Activated naive CD4-positive, alpha-beta T cell treated with anti-CD3 and anti-CD28 coated beads, Interleukin-2, amount 50 U/mL, for 72 hours (primary cell): ENCODE results near the gene PLEKHA8. TPM values are rescaled to one million over a fixed set of nuclear protein-coding genes. Genes with fewer than 3 reads are reported as not detected.

Experiments
- ATAC-seq, 2 donors: fragments of 150-1000 bp; cut with Tn5 transposase; 2 replicates each; pipeline ENCODE4 v1.10.0; 2021; ENCODE audit warnings: mild to moderate bottlenecking in 2 of 2, moderate library complexity in 2 of 2
- DNase-seq, 2 donors: peaks; one replicate each; pipeline ENCODE4 v3.0.0; 2021 to 2022; ENCODE audit warnings: low spot score in 2 of 2
- H3K27ac Mint-ChIP-seq, 2 donors: one replicate each; pipeline ENCODE4 v1.8.0; 2022; ENCODE audit warnings: mild to moderate bottlenecking in 2 of 2, mixed read lengths in 2 of 2
- H3K36me3 Mint-ChIP-seq, 2 donors: one replicate each; pipeline ENCODE4 v1.8.0; 2022; ENCODE audit warnings: mixed read lengths in 2 of 2
- H3K9me3 Mint-ChIP-seq, 2 donors: one replicate each; pipeline ENCODE4 v1.8.0; 2022; ENCODE audit warnings: mixed read lengths in 2 of 2
- total RNA-seq, 2 donors: library from RNA; stranded (reverse); gene quantifications; one replicate each; pipeline ENCODE4 v1.2.3, GENCODE V29; 2022

PLEKHA8 gene
- total RNA-seq, 2 donors from 2014 or later = 10.2 to 20.1 TPM

DNA sequence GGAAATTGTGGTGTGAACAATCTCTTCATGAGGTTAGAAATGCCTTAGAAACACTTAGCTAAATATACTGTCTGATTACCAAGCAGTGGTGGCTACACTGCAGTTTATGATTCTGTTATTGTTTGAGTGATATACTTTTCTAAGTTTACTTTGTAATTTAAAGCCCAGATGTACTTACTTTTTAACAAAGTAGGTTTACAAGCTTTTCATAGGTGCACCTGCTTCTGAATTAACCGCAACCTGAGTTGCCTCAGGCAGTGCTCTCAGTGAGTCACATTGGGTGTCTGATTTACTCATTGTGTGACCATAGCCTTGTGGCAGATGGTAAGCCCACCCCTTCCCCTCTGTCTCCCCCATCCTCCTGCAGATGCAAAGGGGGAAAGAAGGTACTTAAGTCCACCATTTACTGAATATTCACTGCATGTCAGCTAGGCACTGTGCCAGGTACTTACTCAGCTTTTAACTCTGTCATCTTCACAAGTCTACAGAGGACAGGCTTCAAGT lies 115.6 kb downstream of the PLEKHA8 start:
- Mint-ChIP-seq H3K36me3 (no peaks in the 10 kb centered on the region), H3K9me3 (no peaks in the 10 kb centered on the region), H3K27ac (no peak overlapping the region)
- peak; percentile 57 to 84 for ATAC-seq
- DNase-seq = no peak

DNA sequence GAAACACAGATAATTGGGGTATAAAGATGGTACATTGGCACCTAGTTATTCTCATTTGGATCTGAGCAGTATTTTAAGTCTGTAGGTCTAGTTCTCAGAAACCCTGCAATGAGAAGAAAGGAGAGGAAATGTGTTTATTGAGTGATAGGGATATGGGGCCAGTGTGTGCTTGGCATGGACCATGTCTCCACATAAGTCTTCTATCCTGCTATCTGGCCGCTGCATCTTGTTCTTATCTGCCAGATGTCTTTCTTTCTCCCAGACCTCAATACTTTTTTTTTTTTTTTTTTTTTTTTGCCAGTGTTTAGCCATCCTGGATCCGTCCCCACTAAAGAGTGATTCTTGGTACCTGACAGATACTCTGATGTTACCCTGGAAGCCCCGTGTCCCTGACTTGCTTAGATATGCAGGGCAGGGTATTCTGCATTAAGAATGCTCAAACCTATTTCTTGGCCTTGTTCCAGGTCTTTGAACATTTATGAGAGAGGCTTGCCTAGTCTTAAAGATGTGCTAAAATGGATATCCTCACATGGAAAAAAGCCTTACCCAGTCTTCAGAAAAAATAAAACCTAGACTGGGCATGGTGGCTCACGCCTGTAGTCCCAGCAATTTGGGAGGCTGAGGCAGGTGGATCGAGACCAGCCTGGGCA lies 116.6 kb downstream of the PLEKHA8 start:
- ATAC-seq (no peak), DNase-seq (no peak)
- no peak overlapping the region for H3K27ac Mint-ChIP-seq
- H3K36me3 Mint-ChIP-seq = peaks cover 0 to under 1% of the 10 kb centered on the region in 2 donors
- H3K9me3 Mint-ChIP-seq = no peaks in the 10 kb centered on the region

GRCh38 chr7:30145426-30145970 lies 117.3 kb downstream of the PLEKHA8 start:
- no peak for DNase-seq
- Mint-ChIP-seq H3K36me3 (peaks cover 0 to 8% of the 10 kb centered on the region in 2 donors), H3K27ac (no peak overlapping the region), H3K9me3 (no peaks in the 10 kb centered on the region)
- ATAC-seq = no peak

- H3K27ac Mint-ChIP-seq = no peak overlapping the region
- ATAC-seq = peak in 1 of 2 donors; percentile 35
- H3K9me3 Mint-ChIP-seq = no peaks in the 10 kb centered on the region
- H3K36me3 Mint-ChIP-seq = peaks cover 0 to 8% of the 10 kb centered on the region in 2 donors
- no peak for DNase-seq
Measured at GRCh38 chr7:30146127-30146612, 118.0 kb downstream of the PLEKHA8 start.

GRCh38 chr7:30147223-30147622 lies 119.0 kb downstream of the PLEKHA8 start:
- Mint-ChIP-seq H3K36me3 (peaks cover 0 to 8% of the 10 kb centered on the region in 2 donors), H3K27ac (no peak overlapping the region), H3K9me3 (no peaks in the 10 kb centered on the region)
- ATAC-seq (no peak), DNase-seq (no peak)

DNA sequence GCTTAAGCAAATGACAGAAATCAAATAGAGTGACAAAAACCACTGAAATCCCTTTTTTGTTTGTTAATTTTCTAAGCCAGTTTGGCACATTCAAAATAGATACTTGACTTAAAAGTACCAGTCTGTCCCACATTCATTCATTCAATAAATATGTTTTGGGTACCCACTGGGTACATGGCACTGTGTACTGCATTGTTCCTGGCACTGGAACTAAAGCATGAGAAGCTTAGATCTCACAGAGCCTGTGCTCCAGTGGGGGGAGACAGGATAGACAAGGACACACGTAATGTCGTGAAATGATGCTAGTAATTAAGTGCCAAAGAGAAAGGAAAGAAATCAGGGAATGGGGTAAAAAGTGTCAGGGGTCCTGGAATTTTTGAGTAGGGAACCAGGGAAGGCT lies 119.6 kb downstream of the PLEKHA8 start:
- ATAC-seq = no peak
- peaks cover 0 to 8% of the 10 kb centered on the region in 2 donors for H3K36me3 Mint-ChIP-seq

GRCh38 chr7:30148426-30148825 lies 120.2 kb downstream of the PLEKHA8 start:
- peaks cover 0 to 8% of the 10 kb centered on the region in 2 donors for H3K36me3 Mint-ChIP-seq
- H3K9me3 Mint-ChIP-seq = no peaks in the 10 kb centered on the region
- ATAC-seq (peak in 1 of 2 donors; percentile 28), DNase-seq (no peak)
- H3K27ac Mint-ChIP-seq = peak overlapping the region in 1 of 2 donors; percentile 39

More for the DNA sequence above, 119.6 kb downstream of the PLEKHA8 start:
- no peak for DNase-seq
- Mint-ChIP-seq H3K27ac (no peak overlapping the region), H3K9me3 (no peaks in the 10 kb centered on the region)

DNA sequence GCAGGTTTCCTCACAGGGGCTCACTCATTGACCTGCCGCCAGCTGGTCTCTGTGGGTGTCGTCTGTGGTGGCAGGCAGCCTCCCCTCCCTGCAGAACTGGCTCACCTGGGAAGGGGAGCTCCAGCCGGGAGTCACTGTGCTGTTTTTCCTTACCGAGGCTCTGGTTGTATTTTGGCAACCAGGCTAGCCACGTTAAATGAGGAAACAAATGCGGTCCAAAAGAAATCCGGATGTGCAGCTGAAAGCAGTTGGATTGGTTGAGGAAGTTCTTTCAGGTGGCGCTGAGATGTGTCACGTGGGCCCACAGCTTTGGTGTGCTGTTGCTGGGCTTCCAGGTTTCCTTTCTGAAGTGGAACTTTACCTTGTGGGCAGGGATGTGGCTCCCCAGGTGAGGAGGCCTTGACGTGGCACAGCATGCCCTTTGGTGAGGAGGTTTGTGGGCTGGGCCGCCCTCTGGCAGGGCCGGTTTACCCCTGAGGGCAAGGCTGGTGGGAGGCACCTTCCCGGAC lies 120.8 kb downstream of the PLEKHA8 start:
- ATAC-seq (peak; percentile 63 to 77), DNase-seq (peak in 1 of 2 donors; percentile 66)
- Mint-ChIP-seq H3K9me3 (no peaks in the 10 kb centered on the region), H3K27ac (peak overlapping the region in 1 of 2 donors; percentile 6), H3K36me3 (peaks cover 0 to 8% of the 10 kb centered on the region in 2 donors)

- H3K36me3 Mint-ChIP-seq = peaks cover 0 to 8% of the 10 kb centered on the region in 2 donors
- H3K27ac Mint-ChIP-seq = peak overlapping the region in 1 of 2 donors; percentile 25
- ATAC-seq (no peak), DNase-seq (no peak)
- no peaks in the 10 kb centered on the region for H3K9me3 Mint-ChIP-seq
Measured at GRCh38 chr7:30149640-30150272, 121.5 kb downstream of the PLEKHA8 start.

DNA sequence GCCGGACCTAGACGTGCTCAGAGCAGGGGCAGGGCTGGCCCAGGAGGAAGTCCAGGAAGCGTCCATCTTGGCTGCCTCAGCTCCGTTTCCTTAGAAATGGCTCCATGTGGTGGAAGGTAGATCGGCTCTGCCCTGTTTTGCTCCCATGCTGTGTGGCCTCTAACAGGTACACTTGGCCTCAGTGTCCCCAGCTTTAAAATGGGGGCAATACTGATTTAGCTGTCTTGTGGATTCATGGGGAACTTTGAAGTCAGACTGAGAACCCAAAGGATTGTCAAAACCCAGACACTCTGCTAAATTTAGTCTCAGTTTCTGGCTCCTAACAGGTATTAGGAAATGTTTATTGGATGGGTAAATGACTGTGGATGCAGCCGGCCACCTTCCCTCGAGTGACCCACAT lies 122.5 kb downstream of the PLEKHA8 start:
- DNase-seq (no peak), ATAC-seq (no peak)
- H3K36me3 Mint-ChIP-seq = peaks cover 0 to 8% of the 10 kb centered on the region in 2 donors
- no peaks in the 10 kb centered on the region for H3K9me3 Mint-ChIP-seq
- no peak overlapping the region for H3K27ac Mint-ChIP-seq

- DNase-seq (no peak), ATAC-seq (no peak)
- H3K9me3 Mint-ChIP-seq = no peaks in the 10 kb centered on the region
- H3K36me3 Mint-ChIP-seq = peaks cover 0 to 8% of the 10 kb centered on the region in 2 donors
- H3K27ac Mint-ChIP-seq = no peak overlapping the region
Measured at GRCh38 chr7:30154111-30154587, 125.9 kb downstream of the PLEKHA8 start.

DNA sequence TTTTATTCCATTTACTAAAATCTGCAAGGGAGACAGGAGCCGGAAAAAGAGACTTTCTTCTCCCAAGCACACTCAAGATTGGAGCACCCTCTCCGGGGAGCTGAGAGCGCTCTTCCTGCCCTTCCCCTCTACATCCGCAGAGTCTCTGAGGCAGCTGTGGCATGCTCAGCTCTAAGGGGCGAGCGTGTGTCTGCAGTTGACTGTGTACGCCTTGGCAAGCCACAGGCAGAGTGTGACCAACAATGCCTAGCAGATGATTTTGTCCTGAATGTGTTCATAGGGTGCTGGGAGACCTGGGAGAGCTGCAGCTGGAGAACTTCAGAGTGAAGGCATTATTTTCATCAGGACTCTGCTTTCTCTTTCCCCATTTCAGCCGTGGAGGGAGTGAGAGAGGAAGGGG lies 127.3 kb downstream of the PLEKHA8 start:
- H3K27ac Mint-ChIP-seq = no peak overlapping the region
- H3K9me3 Mint-ChIP-seq = no peaks in the 10 kb centered on the region
- DNase-seq = no peak
- peaks cover 0 to under 1% of the 10 kb centered on the region in 2 donors for H3K36me3 Mint-ChIP-seq
- no peak for ATAC-seq

DNA sequence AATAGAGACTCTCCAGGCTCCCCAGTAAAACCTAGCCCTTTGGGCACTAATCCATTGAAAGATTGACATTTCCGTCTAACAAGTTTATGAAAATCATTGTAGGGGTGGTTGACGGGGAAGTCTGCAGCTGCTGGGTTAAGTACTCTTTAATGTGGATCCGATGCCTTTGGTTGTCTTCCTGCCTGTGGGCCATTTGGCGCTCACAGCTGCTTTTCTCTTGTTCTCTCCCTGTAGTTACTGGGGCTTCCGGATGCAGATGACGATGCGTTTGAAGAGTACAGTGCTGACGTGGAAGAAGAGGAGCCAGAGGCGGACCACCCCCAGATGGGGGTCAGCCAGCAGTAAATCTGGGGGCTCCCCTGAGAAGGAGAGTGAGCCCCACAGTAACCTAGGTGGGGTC lies 129.0 kb downstream of the PLEKHA8 start:
- no peaks in the 10 kb centered on the region for H3K9me3 Mint-ChIP-seq
- H3K36me3 Mint-ChIP-seq = no peaks in the 10 kb centered on the region
- ATAC-seq (peak; percentile 33 to 46), DNase-seq (no peak)
- H3K27ac Mint-ChIP-seq = peak overlapping the region; percentile 49 to 90

DNA sequence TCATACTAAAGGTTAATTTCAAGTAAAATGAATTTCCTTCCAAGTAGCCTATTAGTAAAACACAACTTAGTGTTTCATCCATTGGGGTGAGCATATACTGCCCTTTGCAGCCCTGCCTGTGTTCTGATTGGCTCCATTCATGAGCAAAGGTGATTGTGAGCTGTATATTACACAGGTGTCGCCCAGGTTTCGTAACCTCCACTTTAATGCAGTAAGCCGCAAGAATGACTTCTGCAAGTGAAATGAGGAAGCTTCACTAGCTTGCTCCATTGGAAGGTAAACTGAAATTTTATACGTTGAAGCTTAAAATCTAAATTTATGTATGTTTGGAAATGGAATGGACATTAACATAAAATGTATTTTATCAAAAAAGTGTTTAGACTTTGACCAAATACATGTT lies 131.0 kb downstream of the PLEKHA8 start:
- no peaks in the 10 kb centered on the region for H3K9me3 Mint-ChIP-seq
- H3K27ac Mint-ChIP-seq = no peak overlapping the region
- DNase-seq = no peak
- ATAC-seq = no peak
- no peaks in the 10 kb centered on the region for H3K36me3 Mint-ChIP-seq

GRCh38 chr7:30159698-30160143 lies 131.5 kb downstream of the PLEKHA8 start:
- Mint-ChIP-seq H3K9me3 (no peaks in the 10 kb centered on the region), H3K27ac (peak overlapping the region in 1 of 2 donors; percentile 34), H3K36me3 (no peaks in the 10 kb centered on the region)
- DNase-seq (no peak), ATAC-seq (peak; percentile 60 to 79)

DNA sequence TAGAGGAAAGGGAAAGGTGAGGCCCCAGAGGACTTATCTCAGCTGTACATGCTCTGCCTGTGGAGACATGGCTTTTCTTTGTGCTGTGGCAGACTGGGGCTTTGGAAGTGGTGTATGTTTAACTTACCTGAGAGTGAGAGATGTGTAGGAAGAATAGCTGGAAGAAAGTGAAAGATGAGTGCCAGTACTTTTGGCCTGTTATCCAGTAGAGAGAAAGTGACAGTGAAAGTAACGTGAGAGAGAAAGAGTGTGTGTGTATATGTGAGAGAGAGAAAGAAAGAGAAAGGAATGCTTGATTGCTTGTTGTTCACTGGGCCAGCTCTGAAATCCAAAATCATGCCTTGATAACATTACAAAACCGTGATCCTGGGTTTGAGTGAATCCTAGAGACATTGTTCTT lies 132.1 kb downstream of the PLEKHA8 start:
- DNase-seq = no peak
- no peak for ATAC-seq
- peak overlapping the region in 1 of 2 donors; percentile 34 for H3K27ac Mint-ChIP-seq
- no peaks in the 10 kb centered on the region for H3K36me3 Mint-ChIP-seq
- no peaks in the 10 kb centered on the region for H3K9me3 Mint-ChIP-seq

GRCh38 chr7:30162133-30162532 lies 133.9 kb downstream of the PLEKHA8 start:
- ATAC-seq (no peak), DNase-seq (no peak)
- Mint-ChIP-seq H3K36me3 (no peaks in the 10 kb centered on the region), H3K27ac (peak overlapping the region in 1 of 2 donors; percentile 49), H3K9me3 (no peaks in the 10 kb centered on the region)
